HG03354 (cell line): ENCODE measurements around the gene BTG1.

ENCODE experiments used
- ATAC-seq: cut with Tn5 transposase; IDR thresholded peaks from one replicate; pipeline ENCODE4 v1.9.1; 2021; ENCODE audit warnings: mild to moderate bottlenecking; ENCODE audit not compliant: unreplicated experiment, poor library complexity, severe bottlenecking

The BTG1 gene

GRCh38 chr12:92107094-92107493 is 38.6 kb downstream of the BTG1 start:
- no peak for ATAC-seq

- ATAC-seq: no peak
Measured at GRCh38 chr12:92105676-92106075, 40.0 kb downstream of the BTG1 start.

DNA sequence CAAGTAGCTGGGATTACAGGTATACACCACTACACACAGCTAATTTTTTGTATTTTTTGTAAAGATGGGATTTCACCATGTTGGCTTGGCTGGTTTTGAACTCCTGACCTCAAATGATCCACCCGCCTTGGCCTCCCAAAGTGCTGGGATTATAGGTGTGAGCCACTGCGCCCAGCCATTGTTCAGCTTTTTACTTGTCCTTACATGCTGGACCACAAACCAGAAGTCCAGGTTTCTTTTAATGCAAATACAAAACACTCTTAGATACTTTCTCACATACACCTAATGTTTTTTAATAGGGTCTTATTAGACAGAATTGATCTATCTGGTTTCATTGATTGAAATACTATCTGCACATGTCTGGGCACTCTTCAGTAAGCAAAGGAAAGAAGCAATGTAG is 40.5 kb downstream of the BTG1 start:
- no peak for ATAC-seq

GRCh38 chr12:92102606-92103005 is 43.0 kb downstream of the BTG1 start:
- ATAC-seq: no peak

GRCh38 chr12:92098594-92099380 is 46.9 kb downstream of the BTG1 start:
- ATAC-seq: no peak

GRCh38 chr12:92096346-92097136 is 49.1 kb downstream of the BTG1 start:
- ATAC-seq: no peak

GRCh38 chr12:92094751-92095161 is 50.9 kb downstream of the BTG1 start:
- no peak for ATAC-seq

DNA sequence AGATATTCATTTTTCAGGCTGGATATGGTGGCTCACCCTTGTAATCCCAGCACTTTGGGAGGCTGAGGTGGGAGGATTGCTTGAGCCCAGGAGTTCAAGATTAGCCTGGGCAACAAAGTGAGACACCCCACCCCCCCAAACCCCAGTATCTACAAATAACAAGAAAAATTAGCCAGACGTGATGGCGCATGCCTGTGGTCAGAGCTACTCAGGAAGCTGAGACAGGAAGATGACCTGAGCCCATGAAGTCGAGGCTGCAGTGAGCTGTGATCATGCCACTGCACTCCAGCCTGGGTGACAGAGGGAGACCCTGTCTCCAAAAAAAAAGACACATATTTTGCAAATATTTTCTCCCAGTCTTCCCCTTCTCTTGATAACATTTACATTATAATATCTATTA is 51.3 kb downstream of the BTG1 start:
- peak; percentile 69 for ATAC-seq
